ENCODE data around the gene UTP25. TPM values are rescaled to one million over a fixed set of nuclear protein-coding genes. Genes with fewer than 3 reads are reported as not detected.

Gene UTP25
- polyA plus RNA-seq, 1 donor (not counting 4 experiments of a cell fraction or from before 2014, with no cell fraction given): 13.3 TPM

GRCh38 chr1:209866201-209866600, 38.4 kb downstream of the UTP25 start:
- peaks cover 33% of the 10 kb centered on the region for H3K4me1 ChIP-seq (ENCODE audit: control insufficient read depth, extremely low read depth, insufficient read depth, low read length)
- FAIRE-seq (no peak), DNase-seq (ENCODE audit: low read depth, low spot score) (no peak)
- H2AFZ ChIP-seq (ENCODE audit: control insufficient read depth, low read length): no peak overlapping the region
- no peak overlapping the region for H3K4me2 ChIP-seq (ENCODE audit: control insufficient read depth, extremely low read depth, insufficient read depth, low read depth, low read length)
- no peak overlapping the region for H3K4me3 ChIP-seq (ENCODE audit: control insufficient read depth in 2 of 3, extremely low read depth in 1 of 3, insufficient read depth in 2 of 3, low read depth in 1 of 3, low read length in 3 of 3)
- no peak for TF ChIP-seq EZH2 (IDR thresholded peaks at IDR 0.05; ENCODE audit: low read length)
- TF ChIP-seq CTCF (optimal IDR thresholded peaks at IDR 0.05 in 1 of 3, IDR thresholded peaks at IDR 0.05 in 1 of 3, conservative IDR thresholded peaks at IDR 0.05 in 1 of 3; ENCODE audit: extremely low read depth in 1 of 3, insufficient read depth in 2 of 3, low read length in 3 of 3): no peak
- H4K20me1 ChIP-seq (ENCODE audit: control insufficient read depth, extremely low read depth, insufficient read depth, low read length): no peaks in the 10 kb centered on the region
- no peaks in the 10 kb centered on the region for H3K79me2 ChIP-seq (ENCODE audit: control insufficient read depth, insufficient read depth, low read length)
- no peaks in the 10 kb centered on the region for H3K9me1 ChIP-seq (ENCODE audit: control insufficient read depth, extremely low read depth, insufficient read depth, low read length)
- H3K27ac ChIP-seq (ENCODE audit: control insufficient read depth, insufficient read depth, low read length): no peak overlapping the region
- H3K9ac ChIP-seq (ENCODE audit: control insufficient read depth, extremely low read depth, insufficient read depth, low read length): no peak overlapping the region
- no peaks in the 10 kb centered on the region for H3K9me3 ChIP-seq (ENCODE audit: control insufficient read depth, low read depth, low read length)
- H3K27me3 ChIP-seq (ENCODE audit: control insufficient read depth, extremely low read depth, insufficient read depth, low read length): no peaks in the 10 kb centered on the region
- H3K36me3 ChIP-seq (ENCODE audit: control insufficient read depth in 2 of 2, extremely low read depth in 1 of 2, insufficient read depth in 2 of 2, low read length in 2 of 2): peaks cover 0 to 4% of the 10 kb centered on the region in 2 experiments
- dilution Hi-C loops (cut with MboI; ENCODE audit: extremely low pct_ligation_motif_present, low sequenced_read_pairs): no loop called here

- Histone ChIP-seq H3K4me3 (ENCODE audit: control insufficient read depth in 2 of 3, extremely low read depth in 1 of 3, insufficient read depth in 2 of 3, low read depth in 1 of 3, low read length in 3 of 3) (no peak overlapping the region), H3K36me3 (ENCODE audit: control insufficient read depth in 2 of 2, extremely low read depth in 1 of 2, insufficient read depth in 2 of 2, low read length in 2 of 2) (peaks cover 0 to 4% of the 10 kb centered on the region in 2 experiments), H3K27me3 (ENCODE audit: control insufficient read depth, extremely low read depth, insufficient read depth, low read length) (no peaks in the 10 kb centered on the region), H3K27ac (ENCODE audit: control insufficient read depth, insufficient read depth, low read length) (peak overlapping the region; percentile 62), H3K9me1 (ENCODE audit: control insufficient read depth, extremely low read depth, insufficient read depth, low read length) (no peaks in the 10 kb centered on the region), H3K9ac (ENCODE audit: control insufficient read depth, extremely low read depth, insufficient read depth, low read length) (peak overlapping the region; percentile 33), H3K4me1 (ENCODE audit: control insufficient read depth, extremely low read depth, insufficient read depth, low read length) (peaks cover 53% of the 10 kb centered on the region), H2AFZ (ENCODE audit: control insufficient read depth, low read length) (peak overlapping the region; percentile 52), H4K20me1 (ENCODE audit: control insufficient read depth, extremely low read depth, insufficient read depth, low read length) (no peaks in the 10 kb centered on the region), H3K79me2 (ENCODE audit: control insufficient read depth, insufficient read depth, low read length) (no peaks in the 10 kb centered on the region), H3K4me2 (ENCODE audit: control insufficient read depth, extremely low read depth, insufficient read depth, low read depth, low read length) (peak overlapping the region; percentile 37), H3K9me3 (ENCODE audit: control insufficient read depth, low read depth, low read length) (no peaks in the 10 kb centered on the region)
- FAIRE-seq (peak; percentile 26), DNase-seq (ENCODE audit: low read depth, low spot score) (no peak)
- dilution Hi-C loops (cut with MboI; ENCODE audit: extremely low pct_ligation_motif_present, low sequenced_read_pairs): no loop called here
- TF ChIP-seq EZH2 (IDR thresholded peaks at IDR 0.05; ENCODE audit: low read length) (no peak), CTCF (optimal IDR thresholded peaks at IDR 0.05 in 1 of 3, IDR thresholded peaks at IDR 0.05 in 1 of 3, conservative IDR thresholded peaks at IDR 0.05 in 1 of 3; ENCODE audit: extremely low read depth in 1 of 3, insufficient read depth in 2 of 3, low read length in 3 of 3) (no peak)
These were observed 41.7 kb downstream of the UTP25 start for GRCh38 chr1:209869291-209870149.
